ENCODE results near the gene CREB1.

DNA sequence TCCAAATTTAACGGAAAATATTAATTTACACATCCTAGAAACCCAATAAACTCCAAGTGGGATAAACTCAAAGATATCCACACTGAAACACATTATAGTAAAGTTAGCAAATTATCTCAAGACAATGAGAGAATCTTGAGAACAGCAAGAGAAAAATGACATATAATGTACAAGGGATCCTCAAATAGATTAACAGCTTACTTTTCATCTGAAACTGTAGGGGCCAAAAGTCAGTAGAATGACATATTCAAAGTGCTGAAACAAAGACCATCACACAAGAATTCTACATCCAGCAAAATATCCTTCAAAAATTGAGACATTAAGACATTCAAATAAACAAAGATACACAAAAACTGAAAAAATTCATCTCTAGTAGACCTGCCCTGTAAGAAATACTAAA is 114.1 kb downstream of the CREB1 start:
- no peak for TF ChIP-seq CTCF (IDR thresholded peaks at IDR 0.05)
- no peak for TF ChIP-seq POLR2A (IDR thresholded peaks at IDR 0.05)
